T-cell (primary cell): Measurements from ENCODE around the gene DDX11. TPM values are rescaled to one million over a fixed set of nuclear protein-coding genes. Genes with fewer than 3 reads are reported as not detected.
A peak's percentile ranks its signal among the peaks of the same experiment; 100 is the strongest.
"Not testable (repeated sequence)": the region's sequence is repeated elsewhere in the genome, so short reads cannot be mapped to it uniquely, and the experiment has no call there.

ENCODE experiments used
- ATAC-seq, 4 experiments: fragments of 200-7000 bp in 3 of 4; fragments of 150-1000 bp in 1 of 4; cut with Tn5 transposase; replicated peaks in 1 of 4; 1 replicate in 3 of 4; 2 replicates in 1 of 4; pipeline ENCODE4 v1.10.0; 2021; ENCODE audit warnings: moderate library complexity in 3 of 4, mild to moderate bottlenecking in 2 of 4, moderate number of reproducible peaks in 1 of 4
- CTCF ChIA-PET, 2 donors: fragments of 300-600 bp; sonication (Branson Sonifier 250); formaldehyde crosslinking; loops; one replicate each; lab custom pipeline; 2022; ENCODE audit warnings: antibody characterized with exemption in 2 of 2; lab: Charles Lee
- POLR2A ChIA-PET, 2 donors: fragments of 300-600 bp; sonication (Branson Sonifier 250); formaldehyde crosslinking; loops; one replicate each; lab custom pipeline; 2022; ENCODE audit warnings: antibody characterized with exemption in 2 of 2; lab: Charles Lee
- DNase-seq, 35 experiments: peaks; one replicate each; pipeline versions ENCODE4 v3.0.0 to v3.0.0-alpha.2; 2013 to 2023
- H3K27ac ChIP-seq: one replicate; pipeline ENCODE4 v1.5.1; 2013; ENCODE audit warnings: low read length
- H3K27me3 ChIP-seq, 2 experiments: replicated peaks in 1 of 2; 1 replicate in 1 of 2; 2 replicates in 1 of 2; pipeline versions ENCODE4 v1.6.1 to v1.7.0; 2013; ENCODE audit warnings: low read length in 1 of 2, mixed read lengths in 1 of 2; ENCODE audit not compliant: control insufficient read depth in 2 of 2, insufficient read depth in 2 of 2; ENCODE audit errors: extremely low read depth in 1 of 2
- H3K36me3 ChIP-seq, 2 donors: 1 replicate in 1 of 2; 2 replicates in 1 of 2; pipeline versions ENCODE4 v1.6.1 to v1.7.0; 2013; ENCODE audit warnings: low read length in 1 of 2; ENCODE audit not compliant: control insufficient read depth in 2 of 2, insufficient read depth in 1 of 2; ENCODE audit errors: extremely low read depth in 1 of 2
- H3K4me1 ChIP-seq, 2 experiments: 1 replicate in 1 of 2; 2 replicates in 1 of 2; pipeline versions ENCODE4 v1.6.1 to v1.7.0; 2013; ENCODE audit warnings: low read length in 2 of 2, mixed read lengths in 1 of 2; ENCODE audit not compliant: insufficient read depth in 2 of 2, control insufficient read depth in 1 of 2; ENCODE audit errors: extremely low read depth in 1 of 2
- H3K4me3 ChIP-seq, 2 donors: 1 replicate in 1 of 2; 2 replicates in 1 of 2; pipeline versions ENCODE4 v1.5.1 to v1.7.0; 2013; ENCODE audit warnings: mild to moderate bottlenecking in 2 of 2, low read length in 1 of 2, moderate library complexity in 1 of 2; ENCODE audit not compliant: control insufficient read depth in 1 of 2; ENCODE audit errors: extremely low read depth in 1 of 2
- H3K9me3 ChIP-seq: 2 replicates; pipeline ENCODE4 v1.7.0; 2013
- H3K27ac Mint-ChIP-seq, 2 donors: one replicate each; pipeline ENCODE4 v1.8.0; 2020 to 2021; ENCODE audit warnings: mild to moderate bottlenecking in 2 of 2, mixed read lengths in 2 of 2
- H3K27me3 Mint-ChIP-seq, 2 donors: one replicate each; pipeline ENCODE4 v1.8.0; 2021 to 2022; ENCODE audit warnings: mixed read lengths in 2 of 2
- H3K36me3 Mint-ChIP-seq: one replicate; pipeline ENCODE4 v1.8.0; 2021; ENCODE audit warnings: mixed read lengths
- H3K4me1 Mint-ChIP-seq, 3 donors: one replicate each; pipeline ENCODE4 v1.8.0; 2020 to 2022; ENCODE audit warnings: mixed read lengths in 3 of 3, mild to moderate bottlenecking in 1 of 3
- H3K4me3 Mint-ChIP-seq, 3 donors: one replicate each; pipeline ENCODE4 v1.8.0; 2020 to 2022; ENCODE audit warnings: mild to moderate bottlenecking in 3 of 3, mixed read lengths in 3 of 3, moderate library complexity in 3 of 3
- H3K9me3 Mint-ChIP-seq, 3 donors: one replicate each; pipeline ENCODE4 v1.8.0; 2020 to 2022; ENCODE audit warnings: mixed read lengths in 3 of 3
- WGBS: methylation state at CpG from one replicate; pipeline ENCODE4 v1.1.5; 2013; ENCODE audit warnings: missing lambda C conversion rate; ENCODE audit not compliant: insufficient coverage; 5-methylcytosine and 5-hydroxymethylcytosine counted together
- total RNA-seq, 35 experiments: library from RNA in 6 of 35; stranded (reverse) in 6 of 35; fragments of 120-200 nt in 1 of 35; gene quantifications; one replicate each; pipeline versions ENCODE4 v1.2.1 to v1.2.4 and lab custom pipeline; 2013 to 2026

The DDX11 gene
- total RNA-seq (100 to 1,000 TPM in 3 of 5 donors, 10 to 100 TPM in 2; 80.9 to 123 (median 108) TPM), total RNA-seq (lab: John Stamatoyannopoulos, UW) (24.5 to 115 (median 60.9) reads per million in 29 experiments)
- 29.9 TPM for total RNA-seq (2013)

DNA sequence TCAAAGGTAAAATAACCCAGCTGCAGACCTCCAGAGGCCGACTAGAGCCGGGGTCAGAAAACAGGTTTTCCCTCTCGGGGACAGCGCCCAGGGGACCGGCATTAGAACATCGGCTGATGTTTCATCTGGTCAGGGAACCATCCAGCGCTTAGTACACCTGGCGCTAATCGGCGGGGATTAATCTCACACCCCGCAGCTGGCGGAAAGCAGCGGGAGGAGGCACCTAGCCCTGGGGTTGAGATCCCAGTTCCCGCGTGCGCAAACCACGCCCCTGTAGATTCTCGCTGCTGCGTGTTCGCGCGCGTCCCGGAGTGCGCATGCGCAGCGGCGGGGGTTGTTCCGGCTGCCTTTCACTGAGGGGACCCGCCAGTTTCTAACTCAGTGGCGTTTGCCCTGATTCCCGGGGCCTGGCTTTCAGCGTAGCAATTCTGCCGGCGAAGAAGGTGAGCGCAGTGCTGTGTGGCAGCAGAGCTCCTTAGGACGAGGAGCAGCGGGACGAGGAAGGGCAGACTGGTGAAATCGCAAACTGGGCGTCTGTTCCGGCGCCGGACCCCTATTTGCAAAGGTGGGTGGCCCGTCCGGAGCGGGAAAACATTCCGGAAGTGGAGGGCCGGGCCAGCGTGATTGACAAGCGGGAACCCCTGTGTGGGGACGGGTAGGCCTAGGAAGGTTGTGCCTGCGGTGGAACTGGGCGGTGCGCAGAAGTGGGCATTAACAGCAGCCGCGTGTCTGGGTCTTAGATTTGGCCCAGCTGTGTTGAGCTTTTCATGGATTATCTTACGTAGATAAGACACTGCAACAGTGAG lies at the start of gene DDX11:
Gene DDX11, plus strand, starts transcription at position 334 of the 806 bp plus-strand sequence. CDS start 4,534 bp downstream, outside the sequence.
- CTCF ChIA-PET, result interaction anchor here in 1 of 2 donors (0.6 kb wide), 1 partner anchor 223 kb away, joined by 4 read pairs; no protein-coding TSS in a partner anchor
- H3K27ac Mint-ChIP-seq, result peak within 1 kb of the TSS; percentile 96
- H3K27me3 Mint-ChIP-seq, H3K36me3 Mint-ChIP-seq, POLR2A ChIA-PET, H3K27me3 ChIP-seq, H3K9me3 ChIP-seq, H3K36me3 ChIP-seq, H3K9me3 Mint-ChIP-seq: not testable (repeated sequence)
- Histone ChIP-seq H3K27ac (peak within 1 kb of the TSS; percentile 58), H3K4me1 (peaks cover 4 to 14% of the 10 kb centered on the region in 2 experiments), H3K4me3 (peak within 1 kb of the TSS; percentile 67 to 77)
- WGBS, result under 1% methylated on average over 57 of the region's 58 CpGs
- peaks cover 24 to 46% (median 40%) of the 10 kb centered on the region in 3 donors for H3K4me1 Mint-ChIP-seq
- DNase-seq, result peak; percentile 82 to 93 (median 89)
- H3K4me3 Mint-ChIP-seq, result peak within 1 kb of the TSS; percentile 97 to 99 (median 98)
- ATAC-seq, result peak; percentile 88 to 91 (median 88)

DNA sequence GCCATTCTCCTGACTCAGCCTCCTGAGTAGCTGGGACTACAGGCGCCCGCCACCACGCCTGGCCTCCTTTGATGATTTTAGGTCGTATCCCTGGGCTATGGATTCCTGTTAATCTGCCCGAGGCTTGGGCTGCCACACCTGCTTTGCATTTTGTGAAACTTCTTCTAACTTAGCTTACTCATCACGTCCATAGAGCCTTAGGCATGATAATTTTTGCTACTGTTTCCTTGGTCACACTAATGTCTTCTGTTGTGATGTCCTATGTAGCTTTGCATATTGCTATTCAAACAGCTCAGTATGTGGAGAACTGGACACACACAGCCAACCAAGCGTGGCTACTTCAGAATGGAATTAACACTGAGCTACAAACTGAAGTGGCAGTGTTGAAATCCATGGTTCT lies 47.5 kb upstream of the DDX11 start:
- peaks cover 0 to 7% of the 10 kb centered on the region in 2 experiments for H3K27me3 ChIP-seq

DNA sequence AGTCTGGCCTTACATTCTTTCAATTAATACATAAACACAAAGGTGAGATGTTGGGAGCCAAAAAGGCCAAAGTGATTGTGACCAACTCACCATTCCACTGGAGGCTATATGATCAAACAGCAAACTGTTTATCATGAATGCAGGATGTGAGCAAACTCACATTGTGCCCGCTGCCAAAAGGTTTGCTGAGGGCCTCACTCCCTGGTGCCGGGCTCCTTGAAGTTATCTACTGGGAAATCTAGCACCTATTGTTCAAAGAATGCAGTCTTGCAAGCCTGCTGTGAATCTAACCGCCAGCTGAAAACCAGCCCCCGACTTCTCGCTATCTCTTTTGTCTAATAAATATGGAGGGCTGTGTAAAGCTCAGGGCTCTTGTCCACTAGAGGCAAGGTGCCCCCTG lies 46.7 kb upstream of the DDX11 start:
- H3K9me3 Mint-ChIP-seq, H3K4me1 Mint-ChIP-seq, H3K36me3 ChIP-seq, H3K27ac ChIP-seq, H3K27ac Mint-ChIP-seq, H3K4me3 Mint-ChIP-seq, H3K36me3 Mint-ChIP-seq, ATAC-seq, H3K4me3 ChIP-seq, POLR2A ChIA-PET, H3K4me1 ChIP-seq, DNase-seq, H3K9me3 ChIP-seq, H3K27me3 Mint-ChIP-seq: not testable (repeated sequence)
- peaks cover 0 to 11% of the 10 kb centered on the region in 2 experiments for H3K27me3 ChIP-seq
- CTCF ChIA-PET, result interaction anchor here in 1 of 2 donors (0.5 kb wide), 1 partner anchor 267 kb away, joined by 4 read pairs; no protein-coding TSS in a partner anchor
- WGBS, result 47% methylated on average over 2 of the region's 5 CpGs

More for the DNA sequence above, 47.5 kb upstream of the DDX11 start:
- Mint-ChIP-seq H3K4me3 (no peak overlapping the region), H3K4me1 (no peaks in the 10 kb centered on the region), H3K36me3 (no peaks in the 10 kb centered on the region), H3K27ac (no peak overlapping the region), H3K27me3 (peaks cover 0 to 6% of the 10 kb centered on the region in 2 donors), H3K9me3 (no peaks in the 10 kb centered on the region)
- Histone ChIP-seq H3K36me3 (no peaks in the 10 kb centered on the region), H3K4me3 (no peak overlapping the region), H3K27ac (no peak overlapping the region), H3K9me3 (no peaks in the 10 kb centered on the region), H3K4me1 (no peaks in the 10 kb centered on the region)
- ChIA-PET POLR2A (no interaction called here), CTCF (interaction anchor here in 1 of 2 donors (0.6 kb wide), 1 partner anchor 227 kb away, joined by 3 read pairs; no protein-coding TSS in a partner anchor)
- DNase-seq, result no peak
- 97% methylated on average over 5 of the region's 7 CpGs for WGBS
- no peak for ATAC-seq

DNA sequence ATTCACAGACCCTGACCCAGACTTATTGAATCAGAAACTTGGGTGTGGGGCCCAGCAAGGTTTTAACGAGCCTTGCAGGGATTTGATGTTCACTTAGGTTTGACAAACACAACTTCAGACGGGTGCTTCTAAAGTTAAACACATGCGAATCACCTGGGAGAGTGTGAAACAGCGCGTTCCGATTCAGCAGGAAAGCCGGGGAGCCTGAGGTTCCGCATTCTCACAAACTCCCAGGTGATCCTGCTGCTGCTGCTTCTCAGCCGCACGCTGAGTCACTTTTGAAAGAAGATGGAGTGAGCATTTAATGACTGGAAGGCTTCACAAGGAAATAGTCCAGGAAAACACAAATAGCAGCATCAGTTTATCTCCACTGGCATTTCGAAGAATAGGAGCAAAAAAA lies 44.2 kb upstream of the DDX11 start:
- no peak for ATAC-seq
- no peaks in the 10 kb centered on the region for H3K4me1 ChIP-seq
- H3K27ac ChIP-seq, result no peak overlapping the region
- Mint-ChIP-seq H3K4me3 (no peak overlapping the region), H3K4me1 (no peaks in the 10 kb centered on the region), H3K36me3 (no peaks in the 10 kb centered on the region), H3K27ac (no peak overlapping the region), H3K27me3 (peaks cover 0 to 4% of the 10 kb centered on the region in 2 donors), H3K9me3 (no peaks in the 10 kb centered on the region)
- 91% methylated on average over 11 of the region's 11 CpGs for WGBS
- no peaks in the 10 kb centered on the region for H3K36me3 ChIP-seq
- ChIA-PET POLR2A (no interaction called here), CTCF (no interaction called here)
- H3K9me3 ChIP-seq, result no peaks in the 10 kb centered on the region
- no peak overlapping the region for H3K4me3 ChIP-seq
- no peak for DNase-seq
- H3K27me3 ChIP-seq, result peaks cover 0 to 13% of the 10 kb centered on the region in 2 experiments

DNA sequence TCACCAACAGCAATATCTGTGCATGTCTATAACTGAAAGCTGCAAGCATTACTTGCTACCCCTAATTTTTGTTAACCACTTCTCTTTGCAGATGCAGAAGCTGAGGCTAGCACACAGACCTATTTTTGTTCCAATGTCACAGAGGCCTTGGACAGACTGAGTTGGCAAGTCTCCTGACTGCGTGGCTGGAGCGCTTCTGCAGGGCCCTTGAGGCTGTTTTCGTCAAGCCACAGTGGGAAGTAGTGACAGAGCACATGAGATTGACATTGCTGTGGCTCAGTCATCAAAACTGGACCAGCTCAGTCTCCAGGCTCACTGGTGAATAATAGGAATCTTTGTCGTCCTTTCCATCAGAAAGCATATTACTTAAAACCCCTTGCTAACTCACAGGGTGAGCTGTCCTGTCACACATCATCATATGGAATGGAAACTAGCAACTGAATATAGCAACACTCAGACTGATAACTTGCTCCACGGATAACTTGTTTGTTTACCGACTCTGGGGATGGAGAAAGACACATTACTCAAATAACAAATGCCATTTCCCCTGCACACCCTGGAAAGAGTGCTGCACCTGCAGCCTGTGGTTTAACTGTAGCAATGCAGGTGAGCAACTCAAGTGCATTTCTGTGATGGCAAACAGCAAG lies 43.6 kb upstream of the DDX11 start:
- no peaks in the 10 kb centered on the region for H3K9me3 Mint-ChIP-seq
- H3K27me3 Mint-ChIP-seq, result peaks cover 0 to 4% of the 10 kb centered on the region in 2 donors
- H3K9me3 ChIP-seq, result no peaks in the 10 kb centered on the region
- no peaks in the 10 kb centered on the region for H3K4me1 Mint-ChIP-seq
- no peak overlapping the region for H3K27ac Mint-ChIP-seq
- CTCF ChIA-PET, result no interaction called here
- H3K36me3 Mint-ChIP-seq, result no peaks in the 10 kb centered on the region
- ATAC-seq (no peak), DNase-seq (no peak)
- WGBS, result 79% methylated on average over 3 of the region's 6 CpGs
- no peaks in the 10 kb centered on the region for H3K36me3 ChIP-seq
- H3K27me3 ChIP-seq, result peaks cover 0 to 15% of the 10 kb centered on the region in 2 experiments
- no peak overlapping the region for H3K4me3 ChIP-seq
- POLR2A ChIA-PET, result no interaction called here
- no peak overlapping the region for H3K27ac ChIP-seq
- no peaks in the 10 kb centered on the region for H3K4me1 ChIP-seq
- H3K4me3 Mint-ChIP-seq, result no peak overlapping the region

DNA sequence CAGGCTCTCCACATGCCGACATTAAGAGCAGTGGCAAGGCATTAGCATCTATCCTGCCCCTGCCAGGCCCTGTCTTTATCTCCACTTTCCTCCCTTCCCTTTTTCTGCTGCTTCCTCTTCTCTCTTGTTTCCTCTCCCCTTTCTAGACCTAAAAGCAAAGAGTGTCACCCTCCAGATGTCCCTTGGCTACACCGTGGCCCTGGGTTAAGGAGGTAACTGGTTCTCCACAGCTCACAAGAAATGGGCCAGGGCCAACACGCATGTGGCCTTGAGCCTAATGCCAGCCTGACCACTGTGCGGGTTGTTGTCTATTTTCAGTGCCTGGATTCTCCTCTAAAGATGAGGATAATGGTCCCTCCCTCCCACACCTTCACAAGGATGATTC lies 41.7 kb upstream of the DDX11 start:
- Histone ChIP-seq H3K27ac (no peak overlapping the region), H3K36me3 (no peaks in the 10 kb centered on the region), H3K4me1 (no peaks in the 10 kb centered on the region), H3K4me3 (no peak overlapping the region), H3K9me3 (no peaks in the 10 kb centered on the region), H3K27me3 (peaks cover 0 to 33% of the 10 kb centered on the region in 2 experiments)
- DNase-seq, result no peak
- Mint-ChIP-seq H3K9me3 (no peaks in the 10 kb centered on the region), H3K27ac (no peak overlapping the region), H3K4me1 (no peaks in the 10 kb centered on the region), H3K36me3 (no peaks in the 10 kb centered on the region), H3K4me3 (no peak overlapping the region), H3K27me3 (peaks cover 0 to 10% of the 10 kb centered on the region in 2 donors)
- CTCF ChIA-PET, result no interaction called here
- ATAC-seq, result no peak
- POLR2A ChIA-PET, result no interaction called here
- WGBS, result 50% methylated on average over 1 of the region's 4 CpGs
